ENCODE results near the gene PHIP. TPM values are rescaled to one million over a fixed set of nuclear protein-coding genes. Genes with fewer than 3 reads are reported as not detected.

PHIP gene
- total RNA-seq, 1 experiment from 2014 or later: 22.6 TPM

GRCh38 chr6:78984225-78984950, 93.7 kb downstream of the PHIP start (continued):
- TF ChIP-seq ZNF274 (IDR thresholded peaks at IDR 0.05; ENCODE audit: low read depth, low read length) (no peak), CBX3 (IDR thresholded peaks at IDR 0.05; ENCODE audit: low read depth) (no peak), SP1 (IDR thresholded peaks at IDR 0.05; ENCODE audit: low read depth) (no peak), CTCF (IDR thresholded peaks at IDR 0.05 in 2 of 3, conservative IDR thresholded peaks at IDR 0.05 in 1 of 3; ENCODE audit: borderline replicate concordance in 1 of 3, insufficient read depth in 1 of 3, low read depth in 2 of 3, low read length in 2 of 3) (no peak), EZH2phosphoT487 (IDR thresholded peaks at IDR 0.05; ENCODE audit: borderline replicate concordance) (no peak), EGR1 (IDR thresholded peaks at IDR 0.05; ENCODE audit: low read depth) (no peak), SRF (IDR thresholded peaks at IDR 0.05; ENCODE audit: low read depth) (no peak), EZH2 (IDR thresholded peaks at IDR 0.05) (no peak)

GRCh38 chr6:78967191-78967590, 110.9 kb downstream of the PHIP start:
- Histone ChIP-seq H3K36me3 (ENCODE audit: control insufficient read depth in 1 of 2, insufficient read depth in 2 of 2, low read length in 2 of 2) (peaks cover 8 to 16% of the 10 kb centered on the region in 2 experiments; a peak in 2 of 4 replicates), H3K79me2 (ENCODE audit: insufficient read depth, low read length) (no peaks in the 10 kb centered on the region), H4K20me1 (ENCODE audit: insufficient read depth) (0 out of 2 replicates have a peak, but pooled peaks cover 6% of the 10 kb centered on the region), H3K9ac (ENCODE audit: low read length) (no peak overlapping the region), H2AFZ (ENCODE audit: low read depth, low read length, poor library complexity, severe bottlenecking) (no peak overlapping the region), H3K9me2 (ENCODE audit: insufficient read depth) (no peaks in the 10 kb centered on the region), H3K4me1 (ENCODE audit: control insufficient read depth in 1 of 2, insufficient read depth in 2 of 2, low read length in 2 of 2) (no peaks in the 10 kb centered on the region), H3K9me3 (ENCODE audit: control insufficient read depth in 1 of 2, insufficient read depth in 1 of 2, low read depth in 1 of 2, low read length in 2 of 2) (no peaks in the 10 kb centered on the region), H3K27ac (ENCODE audit: low read depth, low read length) (no peak overlapping the region), H3K27me3 (ENCODE audit: insufficient read depth, low read length) (no peaks in the 10 kb centered on the region), H3K4me3 (replicated peaks in 1 of 2; ENCODE audit: low read depth in 1 of 2, low read length in 2 of 2) (no peak overlapping the region), H3K4me2 (ENCODE audit: low read length) (no peak overlapping the region)
- TF ChIP-seq EGR1 (IDR thresholded peaks at IDR 0.05; ENCODE audit: low read depth) (no peak), ZNF274 (IDR thresholded peaks at IDR 0.05; ENCODE audit: low read depth, low read length) (no peak), CEBPB (IDR thresholded peaks at IDR 0.05; ENCODE audit: low read depth) (no peak), SIN3A (IDR thresholded peaks at IDR 0.05; ENCODE audit: low read depth) (no peak), SRF (IDR thresholded peaks at IDR 0.05; ENCODE audit: low read depth) (no peak), JUND (IDR thresholded peaks at IDR 0.05) (no peak), ELF1 (IDR thresholded peaks at IDR 0.05; ENCODE audit: borderline replicate concordance, low read depth) (no peak), POLR2AphosphoS5 (IDR thresholded peaks at IDR 0.05; ENCODE audit: low read depth, low read length) (no peak), SP1 (IDR thresholded peaks at IDR 0.05; ENCODE audit: low read depth) (no peak), EZH2phosphoT487 (IDR thresholded peaks at IDR 0.05; ENCODE audit: borderline replicate concordance) (no peak), CTCF (IDR thresholded peaks at IDR 0.05 in 2 of 3, conservative IDR thresholded peaks at IDR 0.05 in 1 of 3; ENCODE audit: borderline replicate concordance in 1 of 3, insufficient read depth in 1 of 3, low read depth in 2 of 3, low read length in 2 of 3) (no peak), RAD21 (IDR thresholded peaks at IDR 0.05; ENCODE audit: low read depth) (no peak), ZFX (IDR thresholded peaks at IDR 0.05) (no peak), POLR2A (IDR thresholded peaks at IDR 0.05; ENCODE audit: borderline replicate concordance, extremely low read depth, insufficient read depth, insufficient read length) (no peak), ZBTB33 (IDR thresholded peaks at IDR 0.05; ENCODE audit: extremely low read depth, insufficient replicate concordance, low read length) (no peak)
- ChIA-PET RAD21 (ENCODE audit: low non-redundant PET in 1 of 2, low total read pairs in 2 of 2, uncharacterized antibody in 2 of 2, unreplicated experiment in 2 of 2) (no interaction called here), POLR2A (no interaction called here), CTCF (no interaction called here)
- DNase-seq (ENCODE audit: low read depth, low spot score) (no peak), ATAC-seq (no peak)
- intact Hi-C loops (cut with micrococcal nuclease): no loop called here
- BruUV-seq (replicated peaks): no TSS peak

Measured in HCT116 (cell line).